ENCODE data around the gene PIP5KL1.

Gene PIP5KL1

GRCh38 chr9:127968700-127969383 lies 38.3 kb upstream of the PIP5KL1 start:
- no peak for DNase-seq (ENCODE audit: low read depth)

GRCh38 chr9:127968042-127968441 lies 37.5 kb upstream of the PIP5KL1 start:
- no peak for DNase-seq (ENCODE audit: low read depth)

- DNase-seq (ENCODE audit: low read depth) = no peak
Measured at GRCh38 chr9:127967151-127967809, 36.7 kb upstream of the PIP5KL1 start.

- no peak for DNase-seq (ENCODE audit: low read depth)
Measured at GRCh38 chr9:127966416-127967150, 36.0 kb upstream of the PIP5KL1 start.

GRCh38 chr9:127965953-127966352 lies 35.4 kb upstream of the PIP5KL1 start:
- DNase-seq (ENCODE audit: low read depth) = no peak

- DNase-seq (ENCODE audit: low read depth) = no peak
Measured at GRCh38 chr9:127963359-127964064, 32.9 kb upstream of the PIP5KL1 start.

GRCh38 chr9:127963041-127963358 lies 32.4 kb upstream of the PIP5KL1 start:
- DNase-seq (ENCODE audit: low read depth) = no peak

- DNase-seq (ENCODE audit: low read depth) = no peak
Measured at GRCh38 chr9:127962278-127962677, 31.7 kb upstream of the PIP5KL1 start.

GRCh38 chr9:127961613-127962155 lies 31.1 kb upstream of the PIP5KL1 start:
- DNase-seq (ENCODE audit: low read depth) = no peak

- DNase-seq (ENCODE audit: low read depth) = no peak
Measured at GRCh38 chr9:127961155-127961490, 30.5 kb upstream of the PIP5KL1 start.

- DNase-seq (ENCODE audit: low read depth) = no peak
Measured at GRCh38 chr9:127960410-127961154, 30.0 kb upstream of the PIP5KL1 start.

GRCh38 chr9:127959841-127960409 lies 29.3 kb upstream of the PIP5KL1 start:
- no peak for DNase-seq (ENCODE audit: low read depth)

- DNase-seq (ENCODE audit: low read depth) = no peak
Measured at GRCh38 chr9:127959398-127959797, 28.8 kb upstream of the PIP5KL1 start.

- DNase-seq (ENCODE audit: low read depth) = no peak
Measured at GRCh38 chr9:127958728-127959127, 28.2 kb upstream of the PIP5KL1 start.

- no peak for DNase-seq (ENCODE audit: low read depth)
Measured at GRCh38 chr9:127955294-127956015, 24.9 kb upstream of the PIP5KL1 start.

GRCh38 chr9:127954831-127955293 lies 24.3 kb upstream of the PIP5KL1 start:
- no peak for DNase-seq (ENCODE audit: low read depth)

GRCh38 chr9:127953768-127954505 lies 23.4 kb upstream of the PIP5KL1 start:
- no peak for DNase-seq (ENCODE audit: low read depth)

GRCh38 chr9:127953154-127953553 lies 22.6 kb upstream of the PIP5KL1 start:
- DNase-seq (ENCODE audit: low read depth) = no peak

- no peak for DNase-seq (ENCODE audit: low read depth)
Measured at GRCh38 chr9:127950513-127951289, 20.1 kb upstream of the PIP5KL1 start.

Data from stimulated activated CD8-positive, alpha-beta memory T cell treated with anti-CD3 and anti-CD28 coated beads, Interleukin-15, amount 100 ng/mL, for 24 hours (primary cell).